Measurements from ENCODE around the gene GHDC. TPM values are rescaled to one million over a fixed set of nuclear protein-coding genes. Genes with fewer than 3 reads are reported as not detected.

GHDC gene
- total and polyA plus RNA-seq, 2 of the 8 experiments (the other 6 are each of a cell fraction or from before 2014, with no cell fraction given), result 7.4 to 8.1 TPM

DNA sequence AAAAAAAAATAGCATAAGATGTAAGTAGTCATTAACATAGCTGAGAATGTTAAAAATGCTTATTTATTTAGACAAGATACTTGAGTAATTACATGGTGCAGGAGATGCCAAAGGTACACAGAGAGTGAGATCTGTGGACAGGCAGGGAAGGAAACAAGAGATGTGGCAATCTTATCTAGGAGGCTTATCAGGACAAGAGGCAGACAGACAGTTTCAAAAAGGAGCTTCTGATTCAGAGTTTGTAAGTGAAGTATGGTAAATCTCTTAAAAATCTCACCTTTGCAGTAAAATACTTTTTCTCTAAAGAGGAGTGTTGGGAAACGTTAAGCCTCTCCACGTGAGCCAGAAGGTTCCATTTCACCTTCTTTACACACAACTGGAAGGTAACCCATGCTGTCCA lies 19.9 kb upstream of the GHDC start:
- H3K4me1 ChIP-seq (replicated peaks in 1 of 4; ENCODE audit: control insufficient read depth in 3 of 4, insufficient read depth in 4 of 4, low read length in 3 of 4), result no peaks in the 10 kb centered on the region
- no peak overlapping the region for H3K27ac ChIP-seq (ENCODE audit: low read depth, low read length)
- H4K91ac ChIP-seq (replicated peaks; ENCODE audit: insufficient read length, low read length), result no peak overlapping the region
- no peak overlapping the region for H2BK5ac ChIP-seq (ENCODE audit: low read depth, low read length)
- H3K23ac ChIP-seq (ENCODE audit: insufficient read length), result no peak overlapping the region
- no peak overlapping the region for H2AFZ ChIP-seq (ENCODE audit: low read length)
- H3K79me1 ChIP-seq (ENCODE audit: low read depth, low read length), result no peaks in the 10 kb centered on the region
- no peak overlapping the region for H3K4ac ChIP-seq (replicated peaks; ENCODE audit: insufficient read length, low read depth, low read length)
- DNase-seq (ENCODE audit: low read depth in 1 of 2, low spot score in 2 of 2) (no peak), FAIRE-seq (no peak)
- H2BK15ac ChIP-seq (ENCODE audit: low read length), result no peak overlapping the region
- H3K9me3 ChIP-seq (ENCODE audit: insufficient read depth in 2 of 2, low read depth in 1 of 2, low read length in 1 of 2), result no peaks in the 10 kb centered on the region
- H3K79me2 ChIP-seq (ENCODE audit: control insufficient read depth in 1 of 2, insufficient read depth in 2 of 2, low read length in 2 of 2), result no peaks in the 10 kb centered on the region
- ChIA-PET POLR2A (ENCODE audit: partially characterized antibody) (interaction anchor here (0.6 to 1.0 kb wide), 2 partner anchors 23 to 25 kb away, joined by 3 read pairs; no protein-coding TSS in a partner anchor), CTCF (ENCODE audit: partially characterized antibody) (interaction anchor here (0.6 to 3.5 kb wide), 7 partner anchors 8 to 214 kb away, joined by 3 to 24 read pairs (median 3); partner anchors contain the start of gene GHDC)
- no peak overlapping the region for H3K9ac ChIP-seq (replicated peaks in 1 of 4; ENCODE audit: extremely low read depth in 1 of 4, low read depth in 3 of 4, low read length in 3 of 4)
- no peak overlapping the region for H4K5ac ChIP-seq (ENCODE audit: insufficient read length, low read depth, low read length)
- no peaks in the 10 kb centered on the region for H3K23me2 ChIP-seq (ENCODE audit: low read depth, low read length)
- no peak overlapping the region for H3K4me2 ChIP-seq (ENCODE audit: insufficient read depth in 1 of 2, low read depth in 2 of 2, low read length in 2 of 2)
- H3K18ac ChIP-seq (ENCODE audit: extremely low read depth, low read length), result no peak overlapping the region
- H2BK20ac ChIP-seq (ENCODE audit: low read length), result no peak overlapping the region
- H3K27me3 ChIP-seq (replicated peaks in 1 of 4; ENCODE audit: control insufficient read depth in 3 of 4, extremely low read depth in 1 of 4, insufficient read depth in 3 of 4, low read length in 3 of 4), result no peaks in the 10 kb centered on the region
- no peak overlapping the region for H3K56ac ChIP-seq (replicated peaks; ENCODE audit: insufficient read length, low read depth, low read length)
- 89% methylated on average over 2 of the region's 2 CpGs; no CpG with 5 or more reads in 1 of the 2 experiments for WGBS, 2 experiments (ENCODE audit: extremely low coverage in 1 of 2, insufficient coverage in 1 of 2, insufficient read length in 1 of 2, insufficient replicate concordance in 2 of 2, low coverage in 1 of 2, low lambda C conversion rate in 2 of 2, missing lambda C conversion rate in 1 of 2)
- H3K36me3 ChIP-seq (ENCODE audit: control insufficient read depth in 2 of 4, insufficient read depth in 4 of 4, low read length in 3 of 4), result peaks cover 6 to 50% (median 31%) of the 10 kb centered on the region in 4 experiments; a peak in 6 of 8 replicates
- no peak overlapping the region for H3K14ac ChIP-seq (ENCODE audit: insufficient read length)
- H3K4me3 ChIP-seq (ENCODE audit: extremely low read depth in 1 of 4, insufficient read depth in 2 of 4, low read depth in 3 of 4, low read length in 4 of 4), result no peak overlapping the region
- no peak overlapping the region for H2BK120ac ChIP-seq (replicated peaks; ENCODE audit: low read depth, low read length)
- no peak overlapping the region for H2BK12ac ChIP-seq (ENCODE audit: low read depth, low read length)
- H4K8ac ChIP-seq (ENCODE audit: extremely low read depth, insufficient read depth, low read length), result no peak overlapping the region
- H2AK5ac ChIP-seq (ENCODE audit: low read depth, low read length), result no peak overlapping the region
- H4K20me1 ChIP-seq (replicated peaks in 1 of 2; ENCODE audit: control insufficient read depth in 1 of 2, insufficient read depth in 2 of 2, low read length in 2 of 2), result peaks cover 0 to 2% of the 10 kb centered on the region in 2 experiments
- TF ChIP-seq CBX8 (IDR thresholded peaks at IDR 0.05; ENCODE audit: borderline replicate concordance, low read depth, low read length) (no peak), ASH2L (IDR thresholded peaks at IDR 0.05; ENCODE audit: low read length) (no peak), FOSL1 (IDR thresholded peaks at IDR 0.05; ENCODE audit: insufficient read depth, low read depth, low read length) (no peak), SUZ12 (IDR thresholded peaks at IDR 0.05; ENCODE audit: low read length) (no peak), SP2 (IDR thresholded peaks at IDR 0.05; ENCODE audit: low read length) (no peak), RNF2 (IDR thresholded peaks at IDR 0.05; ENCODE audit: borderline replicate concordance, low read depth, low read length, missing control alignments, poor library complexity, severe bottlenecking) (no peak), POLR2AphosphoS5 (IDR thresholded peaks at IDR 0.05; ENCODE audit: low read depth, low read length) (no peak), NANOG (IDR thresholded peaks at IDR 0.05; ENCODE audit: insufficient read depth, low read depth, low read length, poor library complexity, severe bottlenecking) (no peak), HDAC6 (IDR thresholded peaks at IDR 0.05; ENCODE audit: low read depth, low read length) (no peak), RFX5 (IDR thresholded peaks at IDR 0.05; ENCODE audit: borderline replicate concordance, low read depth, low read length) (no peak), BCL11A (IDR thresholded peaks at IDR 0.05; ENCODE audit: low read depth in 2 of 2, low read length in 2 of 2) (no peak), ZNF274 (IDR thresholded peaks at IDR 0.05; ENCODE audit: borderline replicate concordance, extremely low read depth, low read length) (no peak), HDAC2 (IDR thresholded peaks at IDR 0.05; ENCODE audit: borderline replicate concordance in 1 of 2, low read depth in 2 of 2, low read length in 2 of 2) (no peak), TAF1 (IDR thresholded peaks at IDR 0.05; ENCODE audit: low read depth, low read length) (no peak)
